Neuronal stem cell (in vitro differentiated cells): ENCODE results near the gene RFLNA.

Experiments used
- DNase-seq: peaks from one replicate; pipeline ENCODE4 v3.0.0-alpha.2; 2013; ENCODE audit warnings: low spot score
- H2AFZ ChIP-seq: one replicate; pipeline ENCODE4 v1.6.1; 2013; ENCODE audit warnings: mild to moderate bottlenecking, low read length, inconsistent platforms
- H2AK5ac ChIP-seq: 2 replicates; pipeline ENCODE4 v1.6.1; 2013; ENCODE audit warnings: low read depth, mild to moderate bottlenecking, inconsistent platforms, low read length, moderate library complexity, mixed read lengths
- H2BK120ac ChIP-seq: 2 replicates; pipeline ENCODE4 v1.6.1; 2013; ENCODE audit warnings: low read depth, mild to moderate bottlenecking, inconsistent platforms, low read length, moderate library complexity, mixed read lengths
- H2BK12ac ChIP-seq: one replicate; pipeline ENCODE4 v1.6.1; 2013; ENCODE audit warnings: low read length, inconsistent platforms
- H2BK15ac ChIP-seq: 2 replicates; pipeline ENCODE4 v1.6.1; 2013; ENCODE audit warnings: mild to moderate bottlenecking, low read length, inconsistent platforms, mixed read lengths
- H2BK5ac ChIP-seq: one replicate; pipeline ENCODE4 v1.6.1; 2013; ENCODE audit warnings: inconsistent platforms, mild to moderate bottlenecking, low read length, moderate library complexity
- H3K14ac ChIP-seq: one replicate; pipeline ENCODE4 v1.6.1; 2013; ENCODE audit warnings: low read length, inconsistent platforms
- H3K18ac ChIP-seq: 2 replicates; pipeline ENCODE4 v1.6.1; 2013; ENCODE audit warnings: low read length, inconsistent platforms
- H3K23ac ChIP-seq: 2 replicates; pipeline ENCODE4 v1.6.1; 2013; ENCODE audit warnings: low read depth, mild to moderate bottlenecking, mixed read lengths, low read length, inconsistent platforms; ENCODE audit not compliant: poor library complexity
- H3K27ac ChIP-seq: replicated peaks from 3 replicates; pipeline ENCODE4 v1.5.1; 2013; ENCODE audit warnings: low read length, inconsistent platforms
- H3K27me3 ChIP-seq, 3 experiments: 2 replicates each; pipeline ENCODE4 v1.6.1; 2013; ENCODE audit warnings: low read length in 3 of 3, mild to moderate bottlenecking in 2 of 3, inconsistent platforms in 1 of 3, low read depth in 1 of 3, mixed read lengths in 1 of 3, moderate library complexity in 1 of 3; ENCODE audit not compliant: control insufficient read depth in 3 of 3, insufficient read depth in 3 of 3
- H3K36me3 ChIP-seq, 2 donors: replicated peaks in 1 of 2; 2 replicates each; pipeline ENCODE4 v1.6.1; 2013; ENCODE audit warnings: low read length in 2 of 2; ENCODE audit not compliant: control insufficient read depth in 2 of 2, insufficient read depth in 2 of 2
- H3K4ac ChIP-seq: 2 replicates; pipeline ENCODE4 v1.6.1; 2013; ENCODE audit warnings: inconsistent platforms, mild to moderate bottlenecking, low read length, moderate library complexity
- H3K4me1 ChIP-seq, 2 donors: 1 replicate in 1 of 2; 2 replicates in 1 of 2; pipeline ENCODE4 v1.6.1; 2013; ENCODE audit warnings: low read length in 2 of 2, low read depth in 1 of 2; ENCODE audit not compliant: control insufficient read depth in 2 of 2, insufficient read depth in 1 of 2
- H3K4me2 ChIP-seq: one replicate; pipeline ENCODE4 v1.6.1; 2013; ENCODE audit warnings: mild to moderate bottlenecking, low read length, inconsistent platforms; ENCODE audit not compliant: insufficient read depth, poor library complexity, severe bottlenecking
- H3K4me3 ChIP-seq, 2 donors: 2 replicates each; pipeline ENCODE4 v1.5.1; 2013; ENCODE audit warnings: low read length in 2 of 2, mild to moderate bottlenecking in 2 of 2, inconsistent platforms in 1 of 2, moderate library complexity in 1 of 2
- H3K79me1 ChIP-seq: one replicate; pipeline ENCODE4 v1.6.1; 2013; ENCODE audit warnings: low read depth, mild to moderate bottlenecking, inconsistent platforms, low read length, moderate library complexity
- H3K9ac ChIP-seq: one replicate; pipeline ENCODE4 v1.6.1; 2013; ENCODE audit warnings: mild to moderate bottlenecking, low read depth, low read length, inconsistent platforms; ENCODE audit not compliant: poor library complexity
- H3K9me3 ChIP-seq, 2 donors: replicated peaks in 1 of 2; 2 replicates each; pipeline versions ENCODE3 to v1.6.1; 2013; ENCODE audit warnings: low read length in 2 of 2, mild to moderate bottlenecking in 2 of 2, inconsistent platforms in 1 of 2, low read depth in 1 of 2, mixed read lengths in 1 of 2, moderate library complexity in 1 of 2; ENCODE audit not compliant: control insufficient read depth in 2 of 2, insufficient read depth in 1 of 2
- H4K8ac ChIP-seq: one replicate; pipeline ENCODE4 v1.6.1; 2013; ENCODE audit warnings: low read depth, mild to moderate bottlenecking, inconsistent platforms, low read length, moderate library complexity
- H4K91ac ChIP-seq: one replicate; pipeline ENCODE4 v1.6.1; 2013; ENCODE audit warnings: low read length, low read depth, mild to moderate bottlenecking, inconsistent platforms; ENCODE audit not compliant: poor library complexity
- WGBS, 2 donors: extraction: QIAGEN DNeasy Blood & Tissue Kit; methylation state at CpG; one replicate each; pipeline ENCODE4 v1.1.7; 2013; ENCODE audit warnings: missing lambda C conversion rate in 2 of 2, mixed read lengths in 1 of 2; ENCODE audit not compliant: insufficient read length in 2 of 2, insufficient replicate concordance in 1 of 2; ENCODE audit errors: extremely low coverage in 2 of 2; 5-methylcytosine and 5-hydroxymethylcytosine counted together

RFLNA gene

DNA sequence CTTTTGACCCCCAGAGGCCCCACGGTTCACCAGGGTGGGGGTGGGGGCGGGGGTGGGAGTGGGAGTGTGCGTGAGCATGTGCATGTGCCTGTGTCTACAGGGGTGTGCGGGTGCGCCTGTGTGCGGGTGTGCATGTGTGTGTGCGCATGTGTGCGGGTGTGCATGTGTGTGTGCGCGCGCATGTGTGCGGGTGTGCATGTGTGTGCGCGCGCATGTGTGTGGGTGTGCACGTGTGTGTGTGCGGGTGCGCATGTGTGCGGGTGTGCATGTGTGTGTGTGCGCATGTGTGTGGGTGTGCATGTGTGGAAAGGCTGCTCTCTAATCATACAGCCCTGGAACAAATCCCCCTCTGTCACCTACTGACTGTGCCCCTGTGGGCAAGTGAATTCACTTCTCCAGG, 38.8 kb downstream of the RFLNA start:
- no peak for DNase-seq
- peak overlapping the region; percentile 59 for H3K18ac ChIP-seq
- H3K27ac ChIP-seq = no peak overlapping the region
- H3K23ac ChIP-seq = peak overlapping the region; percentile 52
- H3K4me2 ChIP-seq = no peak overlapping the region
- no peak overlapping the region for H3K4ac ChIP-seq
- peak overlapping the region in 1 of 2 donors; percentile 20 for H3K4me3 ChIP-seq
- H4K91ac ChIP-seq = peak overlapping the region; percentile 94
- H2BK15ac ChIP-seq = no peak overlapping the region
- H3K4me1 ChIP-seq = peaks cover 8 to 14% of the 10 kb centered on the region in 2 donors
- H4K8ac ChIP-seq = no peak overlapping the region
- no peak overlapping the region for H2BK120ac ChIP-seq
- no peaks in the 10 kb centered on the region for H3K27me3 ChIP-seq
- H3K9ac ChIP-seq = peak overlapping the region; percentile 63
- H2AFZ ChIP-seq = no peak overlapping the region
- H2BK5ac ChIP-seq = no peak overlapping the region
- peaks cover 0 to 2% of the 10 kb centered on the region in 2 donors for H3K9me3 ChIP-seq
- peak overlapping the region; percentile 84 for H2BK12ac ChIP-seq
- no CpG with 5 or more reads among the region's 20 CpGs for WGBS, 2 donors
- no peak overlapping the region for H2AK5ac ChIP-seq
- H3K36me3 ChIP-seq = peaks cover 29 to 69% of the 10 kb centered on the region in 2 donors
- H3K79me1 ChIP-seq = peaks cover 3% of the 10 kb centered on the region
- peak overlapping the region; percentile 90 for H3K14ac ChIP-seq

DNA sequence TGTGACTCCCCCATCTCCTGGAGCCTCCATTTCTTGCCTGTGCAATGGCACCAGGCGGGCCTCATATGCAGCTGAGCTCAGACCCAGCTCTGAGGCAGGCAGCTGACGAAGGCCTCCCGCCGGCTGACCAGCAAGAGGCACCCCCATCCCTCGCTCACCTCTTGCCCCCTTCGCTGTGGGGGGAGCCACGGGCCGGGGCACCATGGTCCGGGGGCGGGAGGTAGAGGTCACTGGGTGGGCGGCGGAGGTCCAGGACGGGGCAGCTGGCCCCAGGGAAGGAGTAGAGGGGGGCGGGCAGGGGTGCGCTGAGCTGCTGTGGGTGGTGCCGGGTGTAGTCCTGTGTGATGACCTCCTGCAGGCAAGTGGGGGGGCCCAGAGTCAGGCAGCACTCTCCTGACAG, 39.4 kb downstream of the RFLNA start:
- Histone ChIP-seq H3K4me3 (no peak overlapping the region), H2AFZ (no peak overlapping the region), H3K27me3 (no peaks in the 10 kb centered on the region), H3K14ac (peak overlapping the region; percentile 21), H3K27ac (no peak overlapping the region), H2BK12ac (no peak overlapping the region), H2BK5ac (no peak overlapping the region), H4K91ac (no peak overlapping the region), H3K18ac (peak overlapping the region; percentile 48), H2BK120ac (no peak overlapping the region), H3K23ac (no peak overlapping the region), H3K79me1 (peaks cover 3% of the 10 kb centered on the region), H3K9me3 (peaks cover 0 to 2% of the 10 kb centered on the region in 2 donors), H2BK15ac (no peak overlapping the region), H4K8ac (no peak overlapping the region), H3K9ac (no peak overlapping the region), H3K36me3 (peaks cover 29 to 69% of the 10 kb centered on the region in 2 donors), H3K4me2 (no peak overlapping the region), H3K4me1 (peaks cover 6 to 13% of the 10 kb centered on the region in 2 donors), H2AK5ac (peak overlapping the region; percentile 46), H3K4ac (no peak overlapping the region)
- no CpG with 5 or more reads among the region's 16 CpGs for WGBS, 2 donors
- DNase-seq = no peak

DNA sequence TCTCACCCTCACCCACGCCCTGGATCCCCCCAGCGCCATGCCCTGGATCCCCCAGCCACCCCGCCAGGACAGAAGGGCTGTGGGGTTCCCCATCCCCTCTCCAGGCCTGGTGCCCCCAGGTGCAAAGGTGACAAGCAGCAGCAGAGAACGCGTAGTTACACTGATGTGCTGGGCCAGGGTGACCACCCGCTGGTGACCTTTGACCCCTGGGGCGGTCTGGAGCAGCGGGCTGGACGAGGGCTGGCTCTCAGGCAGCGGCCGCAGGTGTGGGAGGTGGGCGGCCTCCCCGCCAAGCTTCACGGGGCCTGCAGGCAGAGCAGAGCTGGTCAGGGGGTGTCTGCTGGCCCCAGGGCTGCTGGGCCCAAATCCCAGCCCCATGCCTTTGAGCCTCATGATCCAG, 40.1 kb downstream of the RFLNA start:
- no CpG with 5 or more reads among the region's 14 CpGs for WGBS, 2 donors
- peak; percentile 29 for DNase-seq
- Histone ChIP-seq H2BK120ac (no peak overlapping the region), H3K79me1 (peaks cover 3% of the 10 kb centered on the region), H3K4me3 (no peak overlapping the region), H4K8ac (no peak overlapping the region), H3K4me2 (peak overlapping the region; percentile 11), H3K27me3 (no peaks in the 10 kb centered on the region), H3K9ac (no peak overlapping the region), H3K4me1 (peaks cover 6 to 13% of the 10 kb centered on the region in 2 donors), H2BK12ac (no peak overlapping the region), H3K4ac (no peak overlapping the region), H2AK5ac (peak overlapping the region; percentile 37), H3K14ac (peak overlapping the region; percentile 6), H3K18ac (peak overlapping the region; percentile 76), H2BK5ac (peak overlapping the region; percentile 60), H4K91ac (peak overlapping the region; percentile 43), H3K9me3 (peaks cover 0 to 2% of the 10 kb centered on the region in 2 donors), H2BK15ac (peak overlapping the region; percentile 21), H3K36me3 (peaks cover 29 to 67% of the 10 kb centered on the region in 2 donors), H2AFZ (no peak overlapping the region), H3K27ac (peak overlapping the region; percentile 12), H3K23ac (no peak overlapping the region)

DNA sequence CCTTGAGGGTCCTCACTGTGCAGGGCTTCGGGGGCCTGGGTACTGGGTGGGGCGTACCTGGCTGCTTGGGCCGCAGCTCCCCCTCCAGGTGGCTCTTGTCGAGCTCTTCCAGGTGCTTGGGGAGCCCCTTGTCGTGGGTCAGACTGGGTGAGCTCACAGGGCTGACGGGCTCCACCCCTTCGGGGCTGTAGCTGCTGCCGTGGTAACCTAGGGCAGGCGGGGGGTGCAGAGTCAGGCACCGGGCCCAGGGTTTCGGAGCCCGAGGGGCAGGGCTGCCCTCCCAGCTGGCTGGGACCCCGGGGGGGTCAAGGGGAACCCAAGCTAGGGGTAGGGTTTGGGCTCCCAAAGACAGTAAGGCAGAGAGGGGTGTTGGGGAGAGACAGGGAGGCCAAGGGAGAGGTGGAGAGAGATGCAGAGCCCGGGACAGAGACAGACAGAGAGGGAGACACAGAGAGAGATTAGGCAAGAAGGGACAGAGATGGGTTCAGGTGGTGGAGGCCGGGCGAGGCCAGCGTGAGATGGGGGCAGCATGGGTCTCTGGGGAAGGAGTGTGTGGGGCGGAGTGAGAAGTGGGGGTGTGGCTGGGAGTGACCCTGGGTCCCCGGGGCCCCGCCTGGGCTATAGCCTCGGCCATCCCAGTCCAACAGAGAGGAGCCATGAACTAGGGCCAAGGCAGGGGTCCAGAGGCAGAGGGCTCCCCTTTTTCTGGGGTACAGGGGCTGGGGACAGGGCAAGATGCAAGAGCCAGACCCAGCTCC, 40.7 kb downstream of the RFLNA start:
- H3K14ac ChIP-seq = no peak overlapping the region
- H2BK120ac ChIP-seq = no peak overlapping the region
- no peak overlapping the region for H2AFZ ChIP-seq
- H2BK15ac ChIP-seq = peak overlapping the region; percentile 21
- no CpG with 5 or more reads among the region's 21 CpGs for WGBS, 2 donors
- no peak overlapping the region for H2BK12ac ChIP-seq
- H3K79me1 ChIP-seq = peaks cover 3% of the 10 kb centered on the region
- peak overlapping the region; percentile 21 for H3K9ac ChIP-seq
- no peak overlapping the region for H3K4me2 ChIP-seq
- H3K27ac ChIP-seq = no peak overlapping the region
- H3K9me3 ChIP-seq = peaks cover 0 to 2% of the 10 kb centered on the region in 2 donors
- H3K36me3 ChIP-seq = peaks cover 29 to 65% of the 10 kb centered on the region in 2 donors
- H3K18ac ChIP-seq = peak overlapping the region; percentile 76
- no peak for DNase-seq
- peak overlapping the region; percentile 60 for H2BK5ac ChIP-seq
- H3K23ac ChIP-seq = no peak overlapping the region
- H3K4me3 ChIP-seq = no peak overlapping the region
- no peak overlapping the region for H4K91ac ChIP-seq
- peak overlapping the region; percentile 56 for H2AK5ac ChIP-seq
- no peak overlapping the region for H3K4ac ChIP-seq
- H3K27me3 ChIP-seq = no peaks in the 10 kb centered on the region
- H3K4me1 ChIP-seq = peaks cover 6 to 13% of the 10 kb centered on the region in 2 donors
- no peak overlapping the region for H4K8ac ChIP-seq
